Esophagus squamous epithelium (tissue), 4 donors: Measurements from ENCODE around the gene AATK.

ENCODE experiments used
- CTCF ChIP-seq, 6 experiments: fragments of 450-650 bp in 4 of 6; fragments of 200-600 bp in 2 of 6; sonication (generic) in 2 of 6; IDR thresholded peaks; one replicate each; pipeline ENCODE4 v1.5.1; 2016 to 2019; ENCODE audit warnings: antibody characterized with exemption in 6 of 6, mild to moderate bottlenecking in 4 of 6, moderate library complexity in 4 of 6
- POLR2A ChIP-seq, 4 donors: fragments of 450-650 bp; IDR thresholded peaks; one replicate each; pipeline ENCODE4 v1.6.1; 2017; ENCODE audit warnings: antibody characterized with exemption in 4 of 4, mild to moderate bottlenecking in 4 of 4, moderate library complexity in 3 of 4

- no peak for TF ChIP-seq POLR2A (IDR thresholded peaks at IDR 0.05)
- no peak for TF ChIP-seq CTCF (IDR thresholded peaks at IDR 0.05)
Observed at GRCh38 chr17:81076141-81076679, 89.8 kb downstream of the AATK start.
